ENCODE data around the gene MAP2K7.
A peak's percentile ranks its signal among the peaks of the same experiment; 100 is the strongest.
"Not testable (repeated sequence)": the region's sequence is repeated elsewhere in the genome, so short reads cannot be mapped to it uniquely, and the experiment has no call there.

MAP2K7 gene

GRCh38 chr19:7883105-7883504, 20.6 kb upstream of the MAP2K7 start:
- DNase-seq (ENCODE audit: low read depth in 2 of 2), result no peak

- DNase-seq (ENCODE audit: low read depth in 2 of 2), result no peak
Measured at GRCh38 chr19:7883796-7884570, 19.7 kb upstream of the MAP2K7 start.

- DNase-seq (ENCODE audit: low read depth in 2 of 2), result no peak
Measured at GRCh38 chr19:7885818-7886217, 17.9 kb upstream of the MAP2K7 start.

- DNase-seq (ENCODE audit: low read depth in 2 of 2), result no peak
Measured at GRCh38 chr19:7887408-7888144, 16.1 kb upstream of the MAP2K7 start.

- DNase-seq (ENCODE audit: low read depth in 2 of 2), result peak in 1 of 2 experiments; percentile 49
Measured at GRCh38 chr19:7888145-7888825, 15.4 kb upstream of the MAP2K7 start, which contains the start of gene LRRC8E. TSS of gene LRRC8E (plus strand) at chr19:7888510. CDS start at chr19:7895604, 7,094 bp downstream.

- DNase-seq (ENCODE audit: low read depth in 2 of 2), result no peak
Measured at GRCh38 chr19:7888826-7889217, 14.9 kb upstream of the MAP2K7 start.

GRCh38 chr19:7893362-7894101, 10.1 kb upstream of the MAP2K7 start:
- DNase-seq (ENCODE audit: low read depth in 2 of 2), result not testable (repeated sequence)

- no peak for DNase-seq (ENCODE audit: low read depth in 2 of 2)
Measured at GRCh38 chr19:7894612-7895309, 8.9 kb upstream of the MAP2K7 start.

GRCh38 chr19:7895565-7895964, 8.1 kb upstream of the MAP2K7 start:
- DNase-seq (ENCODE audit: low read depth in 2 of 2), result no peak

GRCh38 chr19:7897292-7897691, 6.4 kb upstream of the MAP2K7 start:
- DNase-seq (ENCODE audit: low read depth in 2 of 2), result no peak

- no peak for DNase-seq (ENCODE audit: low read depth in 2 of 2)
Measured at GRCh38 chr19:7898967-7899366, 4.7 kb upstream of the MAP2K7 start.

GRCh38 chr19:7899751-7900378, 3.8 kb upstream of the MAP2K7 start:
- no peak for DNase-seq (ENCODE audit: low read depth in 2 of 2)

- DNase-seq (ENCODE audit: low read depth in 2 of 2), result no peak
Measured at GRCh38 chr19:7900401-7900870, 3.2 kb upstream of the MAP2K7 start.

- no peak for DNase-seq (ENCODE audit: low read depth in 2 of 2)
Measured at GRCh38 chr19:7900931-7901330, 2.7 kb upstream of the MAP2K7 start.

- no peak for DNase-seq (ENCODE audit: low read depth in 2 of 2)
Measured at GRCh38 chr19:7901337-7901736, 2.3 kb upstream of the MAP2K7 start.

GRCh38 chr19:7902796-7903243, 857 bp upstream of the MAP2K7 start:
- no peak for DNase-seq (ENCODE audit: low read depth in 2 of 2)

- DNase-seq (ENCODE audit: low read depth in 2 of 2), result peak in 1 of 2 experiments; percentile 40
Measured at GRCh38 chr19:7904074-7905020, 670 bp downstream of the MAP2K7 start.

GRCh38 chr19:7905268-7905667, 1.6 kb downstream of the MAP2K7 start:
- no peak for DNase-seq (ENCODE audit: low read depth in 2 of 2)

- DNase-seq (ENCODE audit: low read depth in 2 of 2), result no peak
Measured at GRCh38 chr19:7905859-7906258, 2.2 kb downstream of the MAP2K7 start.
